Measurements from ENCODE around the gene SCN9A. TPM values are rescaled to one million over a fixed set of nuclear protein-coding genes. Genes with fewer than 3 reads are reported as not detected.

Gene SCN9A
- total RNA-seq, 4 donors from 2014 or later, result 1.1 to 8.8 (median 5.2) TPM

DNA sequence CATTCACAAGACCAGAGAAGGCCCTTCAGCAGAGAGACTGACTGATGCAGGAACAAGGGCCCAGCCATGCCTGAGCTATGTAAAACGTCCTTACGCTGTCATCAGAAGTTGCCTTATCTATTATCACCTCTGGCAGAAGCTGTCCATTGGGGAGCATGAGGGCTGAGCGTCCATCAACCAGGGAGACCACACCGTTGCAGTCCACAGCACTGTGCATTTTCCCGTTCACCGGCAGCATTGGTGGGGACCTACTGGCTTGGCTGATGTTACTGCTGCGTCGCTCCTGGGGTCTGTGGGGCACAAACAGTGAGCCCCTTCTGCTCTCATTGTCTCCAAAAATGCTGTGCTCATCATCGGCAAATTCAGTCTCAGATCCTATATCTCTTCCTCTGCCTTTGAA is 91.4 kb downstream of the SCN9A start:
- 77% methylated on average over 3 of the region's 9 CpGs for WGBS
- TF ChIP-seq EP300 (IDR thresholded peaks at IDR 0.05), result no peak
- TF ChIP-seq, protein P1, sequence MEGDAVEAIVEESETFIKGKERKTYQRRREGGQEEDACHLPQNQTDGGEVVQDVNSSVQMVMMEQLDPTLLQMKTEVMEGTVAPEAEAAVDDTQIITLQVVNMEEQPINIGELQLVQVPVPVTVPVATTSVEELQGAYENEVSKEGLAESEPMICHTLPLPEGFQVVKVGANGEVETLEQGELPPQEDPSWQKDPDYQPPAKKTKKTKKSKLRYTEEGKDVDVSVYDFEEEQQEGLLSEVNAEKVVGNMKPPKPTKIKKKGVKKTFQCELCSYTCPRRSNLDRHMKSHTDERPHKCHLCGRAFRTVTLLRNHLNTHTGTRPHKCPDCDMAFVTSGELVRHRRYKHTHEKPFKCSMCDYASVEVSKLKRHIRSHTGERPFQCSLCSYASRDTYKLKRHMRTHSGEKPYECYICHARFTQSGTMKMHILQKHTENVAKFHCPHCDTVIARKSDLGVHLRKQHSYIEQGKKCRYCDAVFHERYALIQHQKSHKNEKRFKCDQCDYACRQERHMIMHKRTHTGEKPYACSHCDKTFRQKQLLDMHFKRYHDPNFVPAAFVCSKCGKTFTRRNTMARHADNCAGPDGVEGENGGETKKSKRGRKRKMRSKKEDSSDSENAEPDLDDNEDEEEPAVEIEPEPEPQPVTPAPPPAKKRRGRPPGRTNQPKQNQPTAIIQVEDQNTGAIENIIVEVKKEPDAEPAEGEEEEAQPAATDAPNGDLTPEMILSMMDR (IDR thresholded peaks at IDR 0.05), result no peak
- TF ChIP-seq POLR2AphosphoS5 (IDR thresholded peaks at IDR 0.05), result no peak
- no peak for TF ChIP-seq POLR2A (IDR thresholded peaks at IDR 0.05)
- H3K4me3 ChIP-seq, result no peak overlapping the region
- no peaks in the 10 kb centered on the region for H3K4me1 ChIP-seq
- H3K27ac ChIP-seq, result no peak overlapping the region
- H3K9me3 ChIP-seq, result no peaks in the 10 kb centered on the region
- H3K27me3 ChIP-seq, result no peaks in the 10 kb centered on the region
- no peaks in the 10 kb centered on the region for H3K36me3 ChIP-seq
- no peak for DNase-seq (ENCODE audit: low spot score in 2 of 2)

- DNase-seq (ENCODE audit: low spot score in 2 of 2), result no peak
- TF ChIP-seq, protein P1 (IDR thresholded peaks at IDR 0.05), result no peak
- TF ChIP-seq POLR2A (IDR thresholded peaks at IDR 0.05) (no peak), POLR2AphosphoS5 (IDR thresholded peaks at IDR 0.05) (no peak), EP300 (IDR thresholded peaks at IDR 0.05) (no peak)
- Histone ChIP-seq H3K27ac (no peak overlapping the region), H3K4me1 (no peaks in the 10 kb centered on the region), H3K9me3 (no peaks in the 10 kb centered on the region), H3K36me3 (no peaks in the 10 kb centered on the region), H3K4me3 (no peak overlapping the region), H3K27me3 (no peaks in the 10 kb centered on the region)
These were observed 93.6 kb downstream of the SCN9A start for GRCh38 chr2:166282154-166282553.

- no peak overlapping the region for H3K4me3 ChIP-seq
- H3K4me1 ChIP-seq, result no peaks in the 10 kb centered on the region
- H3K36me3 ChIP-seq, result no peaks in the 10 kb centered on the region
- 83% methylated on average over 4 of the region's 4 CpGs for WGBS
- H3K27me3 ChIP-seq, result no peaks in the 10 kb centered on the region
- TF ChIP-seq, protein P1 (IDR thresholded peaks at IDR 0.05), result no peak
- TF ChIP-seq EP300 (IDR thresholded peaks at IDR 0.05) (no peak), POLR2A (IDR thresholded peaks at IDR 0.05) (no peak), POLR2AphosphoS5 (IDR thresholded peaks at IDR 0.05) (no peak)
- DNase-seq (ENCODE audit: low spot score in 2 of 2), result no peak
- no peak overlapping the region for H3K27ac ChIP-seq
- H3K9me3 ChIP-seq, result no peaks in the 10 kb centered on the region
These were observed 96.9 kb downstream of the SCN9A start for GRCh38 chr2:166278856-166279255.

DNA sequence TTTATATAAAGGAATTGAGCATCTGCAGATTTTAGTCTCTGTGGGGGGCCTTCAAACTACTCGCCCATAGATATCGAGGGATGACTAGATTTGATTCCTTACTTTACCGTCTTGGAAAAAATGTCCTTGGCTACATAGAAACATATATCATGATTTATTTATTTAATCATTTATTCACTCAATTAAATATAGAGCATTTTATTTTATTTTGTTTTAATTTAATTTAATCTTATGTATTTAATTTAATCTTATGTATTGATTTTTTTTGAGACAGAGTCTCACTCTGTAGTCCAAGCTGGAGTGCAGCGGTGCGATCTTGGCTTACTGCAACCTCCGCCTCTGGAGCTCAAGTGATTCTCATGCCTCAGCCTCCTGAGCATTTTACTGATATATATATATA is 105.4 kb downstream of the SCN9A start:
- H3K4me3 ChIP-seq, result no peak overlapping the region
- whole genome bisulfite sequencing, result 96% methylated on average over 6 of the region's 6 CpGs
- TF ChIP-seq, protein P1 (IDR thresholded peaks at IDR 0.05), result no peak
- TF ChIP-seq EP300 (IDR thresholded peaks at IDR 0.05) (no peak), POLR2AphosphoS5 (IDR thresholded peaks at IDR 0.05) (no peak), POLR2A (IDR thresholded peaks at IDR 0.05) (no peak)
- H3K9me3 ChIP-seq, result no peaks in the 10 kb centered on the region
- no peak overlapping the region for H3K27ac ChIP-seq
- no peaks in the 10 kb centered on the region for H3K4me1 ChIP-seq
- DNase-seq (ENCODE audit: low spot score in 2 of 2), result no peak
- H3K27me3 ChIP-seq, result no peaks in the 10 kb centered on the region
- H3K36me3 ChIP-seq, result no peaks in the 10 kb centered on the region

DNA sequence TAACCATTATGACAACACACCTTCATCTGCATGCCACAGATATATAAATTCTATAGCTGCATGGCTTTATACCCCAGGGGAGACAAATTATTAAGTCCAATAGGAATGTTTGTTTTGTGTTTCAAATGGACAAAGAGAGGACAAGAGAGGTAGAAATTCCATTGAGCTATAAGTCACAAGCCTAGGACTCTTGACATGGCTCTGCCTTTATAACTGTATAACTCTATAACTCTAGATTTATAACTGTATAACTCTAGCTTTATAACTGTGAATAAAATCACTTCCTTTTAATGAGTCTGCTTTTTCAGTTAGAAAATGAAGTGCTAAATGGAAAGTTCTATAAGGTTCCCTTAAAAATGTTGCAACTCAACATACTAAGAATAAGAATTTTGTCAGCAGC is 106.4 kb downstream of the SCN9A start:
- no peaks in the 10 kb centered on the region for H3K27me3 ChIP-seq
- no peak overlapping the region for H3K27ac ChIP-seq
- no peak for DNase-seq (ENCODE audit: low spot score in 2 of 2)
- TF ChIP-seq POLR2AphosphoS5 (IDR thresholded peaks at IDR 0.05) (no peak), POLR2A (IDR thresholded peaks at IDR 0.05) (no peak), EP300 (IDR thresholded peaks at IDR 0.05) (no peak)
- TF ChIP-seq, protein P1 (IDR thresholded peaks at IDR 0.05), result no peak
- no peaks in the 10 kb centered on the region for H3K36me3 ChIP-seq
- H3K9me3 ChIP-seq, result no peaks in the 10 kb centered on the region
- H3K4me3 ChIP-seq, result no peak overlapping the region
- H3K4me1 ChIP-seq, result no peaks in the 10 kb centered on the region
